GM21529 (cell line): Measurements from ENCODE around the gene GYPC.
"Not testable (repeated sequence)": the region's sequence is repeated elsewhere in the genome, so short reads cannot be mapped to it uniquely, and the experiment has no call there.

Experiments used
- ATAC-seq: cut with Tn5 transposase; IDR thresholded peaks from one replicate; pipeline ENCODE4 v1.9.1; 2021; ENCODE audit not compliant: unreplicated experiment

The GYPC gene

DNA sequence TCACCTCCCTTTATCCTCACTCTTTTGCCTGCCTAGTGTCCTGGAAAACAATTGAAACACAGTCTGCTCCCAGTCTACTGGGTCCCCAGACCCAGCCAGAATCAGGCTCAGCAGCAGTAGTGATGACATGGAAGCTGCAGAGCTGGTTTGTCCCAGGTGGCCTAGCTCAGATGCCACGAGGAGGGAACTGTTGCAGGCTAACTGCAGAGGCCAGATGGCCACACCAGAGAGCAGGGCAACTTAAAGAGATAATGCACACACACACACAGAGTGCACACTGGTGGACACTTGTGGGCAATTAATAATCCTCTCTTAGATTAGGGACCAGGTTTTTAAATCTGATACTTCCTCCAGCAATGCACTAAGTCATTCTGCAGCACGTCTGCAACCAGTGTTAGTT, 42.4 kb downstream of the GYPC start:
- no peak for ATAC-seq

DNA sequence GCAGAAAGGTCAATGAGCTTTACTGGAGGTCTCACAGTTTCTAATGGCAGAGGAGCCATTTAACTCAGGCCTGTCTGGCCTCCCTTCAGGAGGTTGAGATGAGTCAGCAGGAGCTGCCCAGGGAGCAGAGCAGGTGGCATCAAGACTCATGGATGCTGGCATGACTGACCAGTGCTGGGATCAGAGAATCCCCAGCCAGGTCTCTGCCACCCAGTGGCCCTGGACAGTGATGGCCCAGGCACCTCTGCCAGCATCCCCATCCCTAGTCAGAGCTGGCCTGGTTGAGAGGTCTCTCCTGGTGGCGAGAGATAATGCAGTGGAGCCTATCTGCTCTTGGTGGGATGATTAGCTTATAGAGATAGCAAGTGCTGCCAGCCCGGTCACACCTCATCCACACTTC, 43.1 kb downstream of the GYPC start:
- ATAC-seq: no peak

DNA sequence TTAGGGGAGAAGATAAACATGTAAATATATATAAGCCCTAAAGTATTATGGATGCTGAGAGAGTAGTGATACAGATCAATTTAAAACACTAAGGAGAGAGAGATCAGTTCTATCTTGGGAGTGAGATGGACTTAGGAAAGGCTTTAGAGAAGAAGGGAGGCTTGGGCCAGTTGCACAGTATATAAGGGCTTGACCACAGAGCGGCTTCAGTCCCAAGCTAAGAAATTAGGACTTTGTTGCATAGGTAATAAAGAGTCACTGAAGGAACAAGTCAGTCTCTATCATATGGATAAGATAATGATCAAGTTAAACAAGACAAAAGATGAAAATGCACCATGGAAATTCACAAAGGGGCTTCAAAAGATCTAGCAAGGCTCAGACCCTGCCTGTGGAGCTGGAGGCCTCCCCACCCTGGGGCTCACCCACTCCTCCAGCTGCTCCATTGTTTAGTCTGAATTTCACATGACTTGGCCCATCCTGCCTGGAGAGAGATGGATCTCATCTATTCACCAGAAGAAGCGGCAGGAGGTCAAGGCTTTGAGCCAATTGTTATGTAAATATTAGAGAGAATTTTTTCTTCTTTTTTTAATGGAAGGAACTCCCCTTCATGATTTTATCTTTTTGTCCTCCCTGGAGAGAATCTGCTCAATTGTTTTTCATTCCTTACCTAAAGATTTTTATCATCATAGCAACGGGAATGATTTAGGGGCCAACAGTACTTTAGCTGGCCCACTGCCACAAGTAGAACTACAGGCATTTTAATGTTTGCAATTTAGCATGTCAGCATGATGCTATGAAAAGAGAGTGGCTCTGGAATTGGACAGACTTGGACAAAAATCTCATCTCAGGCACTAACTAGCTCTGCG, 44.0 kb downstream of the GYPC start:
- ATAC-seq: no peak

DNA sequence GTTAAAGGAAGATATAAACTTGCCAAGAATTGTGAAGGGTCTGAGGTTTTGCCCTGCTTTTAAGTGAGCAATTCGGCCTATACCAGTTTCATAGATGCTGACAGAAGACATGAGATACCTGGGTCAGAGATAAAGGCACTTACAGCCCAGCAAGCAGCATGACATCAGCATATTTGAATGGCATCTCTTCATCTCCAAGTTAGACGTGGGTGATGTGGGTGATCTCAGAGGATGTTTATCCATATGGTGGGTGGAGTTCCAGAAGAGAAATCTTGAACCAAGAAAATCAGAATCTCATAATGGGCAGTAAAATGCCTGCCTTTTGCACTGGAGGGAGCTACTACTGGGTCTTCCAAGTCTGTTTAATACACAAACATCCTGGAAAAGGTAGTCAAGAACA, 44.7 kb downstream of the GYPC start:
- ATAC-seq: no peak

DNA sequence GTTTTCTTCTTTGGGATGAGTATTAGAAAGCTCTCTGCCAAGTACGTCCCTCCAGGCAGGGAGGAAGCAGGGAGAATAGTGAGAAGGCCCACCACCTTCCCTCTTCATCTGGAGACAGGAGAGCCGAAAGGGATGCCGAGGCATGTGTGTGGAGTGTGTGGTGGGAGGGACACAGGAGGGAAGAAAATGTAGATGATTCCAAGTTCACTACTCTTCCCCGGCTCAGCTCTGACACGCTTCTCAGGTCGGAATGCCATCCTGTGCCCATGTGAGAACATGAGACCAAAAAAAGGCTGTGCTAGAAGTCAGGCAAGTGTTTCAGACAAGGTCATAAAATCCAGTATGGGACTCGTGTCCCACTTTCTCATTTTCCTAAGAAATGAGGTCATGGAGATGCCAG, 47.4 kb downstream of the GYPC start:
- no peak for ATAC-seq

DNA sequence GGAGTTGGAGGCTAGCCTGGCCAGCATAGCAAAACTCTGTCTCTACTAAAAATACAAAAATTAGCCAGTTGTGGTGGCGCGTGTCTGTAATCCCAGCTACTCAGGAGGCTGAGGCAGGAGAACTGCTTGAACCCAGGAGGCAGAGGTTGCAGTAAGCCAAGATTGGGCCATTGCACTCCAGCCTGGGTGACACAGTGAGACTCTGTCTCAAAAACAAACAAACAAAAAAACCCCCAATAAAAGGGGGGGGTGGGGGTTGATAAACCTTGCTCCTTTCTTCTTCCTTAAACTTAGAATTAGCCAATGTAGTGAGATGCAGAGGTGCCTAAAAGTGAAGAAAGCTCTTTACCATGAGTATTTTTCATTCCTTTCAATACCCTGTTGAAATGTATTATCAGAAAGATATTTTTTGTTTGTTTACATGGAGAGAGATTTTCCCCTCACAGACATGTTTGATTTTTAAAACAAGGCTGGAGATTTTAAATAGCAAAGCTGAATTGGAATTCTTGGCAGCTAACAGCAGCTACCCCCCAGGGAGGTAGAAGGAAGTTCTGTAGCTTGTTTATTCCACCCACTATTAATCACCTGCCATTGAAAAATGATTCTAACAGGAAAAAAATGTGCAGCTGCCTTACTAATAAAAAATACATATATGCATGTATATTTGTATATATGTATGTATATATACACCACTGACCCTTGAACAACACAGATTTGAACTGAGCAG, 48.6 kb downstream of the GYPC start:
- ATAC-seq: no peak

DNA sequence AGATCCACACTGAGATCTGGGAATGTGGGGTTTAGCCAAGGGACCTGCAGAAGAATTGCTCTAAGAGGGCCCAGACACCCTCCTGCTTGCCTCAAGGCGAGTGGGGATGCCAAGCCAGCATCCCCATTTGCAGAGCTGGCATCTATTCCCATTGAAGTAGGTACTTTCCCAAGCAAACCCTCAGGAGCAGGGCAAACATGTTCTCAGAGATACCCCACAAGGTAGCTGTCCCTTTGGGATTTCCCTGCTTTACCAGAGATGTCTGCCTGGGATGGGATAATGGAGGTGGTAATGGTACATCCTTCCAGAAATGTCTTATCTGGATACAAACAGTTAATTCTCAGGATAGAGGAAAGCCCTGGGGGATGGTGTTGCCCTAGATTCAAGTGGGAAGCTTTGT, 51.2 kb downstream of the GYPC start:
- ATAC-seq: no peak

DNA sequence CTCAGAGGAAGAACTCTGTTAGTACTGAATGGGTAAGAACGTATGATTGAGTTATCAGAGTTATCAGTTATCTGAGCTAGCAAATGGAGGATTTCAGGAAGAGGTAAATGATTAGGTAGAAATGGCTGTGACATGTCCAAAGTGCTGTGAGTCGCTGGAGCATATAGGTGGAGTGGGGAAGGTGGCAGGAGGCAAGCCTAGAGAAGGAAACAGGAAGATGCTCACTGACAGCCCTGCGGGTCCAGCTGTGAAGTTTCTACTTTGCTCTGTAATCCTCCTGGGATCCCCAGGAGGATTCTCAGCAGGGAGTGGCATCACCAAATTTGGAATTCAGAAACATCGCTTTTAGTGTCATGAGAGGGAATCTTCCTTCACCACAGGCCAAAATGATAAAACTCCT, 52.0 kb downstream of the GYPC start:
- ATAC-seq: no peak

DNA sequence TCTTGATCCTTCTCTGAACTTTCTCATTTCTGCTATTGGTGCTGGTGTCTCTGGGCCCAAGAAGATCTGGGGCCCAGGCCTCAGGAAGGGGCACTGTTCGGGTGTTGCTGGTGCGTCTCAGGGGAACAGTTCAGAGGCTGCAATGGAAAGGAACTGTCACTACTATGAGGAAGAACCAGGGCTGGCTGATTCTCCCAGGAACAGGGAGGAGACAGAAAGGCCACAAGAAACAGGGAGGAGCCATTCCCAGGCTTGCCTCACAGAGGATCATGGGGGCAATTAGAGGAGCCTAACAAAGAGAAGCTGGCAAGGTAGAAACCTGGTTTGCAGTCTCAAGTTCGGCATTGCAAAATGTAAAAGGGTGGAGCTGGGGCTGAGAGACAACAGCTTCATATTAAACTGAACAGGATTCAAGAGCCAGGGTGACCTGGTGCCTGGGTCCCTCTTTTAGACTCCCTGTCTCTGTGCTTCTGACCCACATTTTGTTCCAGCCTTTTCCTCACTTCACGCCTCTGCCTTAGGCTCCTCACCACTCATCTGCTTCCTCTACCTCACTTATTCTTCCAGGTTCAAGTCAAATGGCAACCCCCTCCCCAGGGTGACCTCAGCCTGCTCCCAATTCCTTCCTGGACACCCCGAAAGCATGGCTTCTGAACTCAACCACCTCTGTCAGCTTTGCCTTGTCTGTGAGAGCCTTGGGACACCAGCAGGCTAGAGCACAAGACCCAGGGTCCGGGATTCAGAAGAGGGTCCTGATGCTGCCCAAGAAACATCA, 58.4 kb downstream of the GYPC start:
- no peak for ATAC-seq

DNA sequence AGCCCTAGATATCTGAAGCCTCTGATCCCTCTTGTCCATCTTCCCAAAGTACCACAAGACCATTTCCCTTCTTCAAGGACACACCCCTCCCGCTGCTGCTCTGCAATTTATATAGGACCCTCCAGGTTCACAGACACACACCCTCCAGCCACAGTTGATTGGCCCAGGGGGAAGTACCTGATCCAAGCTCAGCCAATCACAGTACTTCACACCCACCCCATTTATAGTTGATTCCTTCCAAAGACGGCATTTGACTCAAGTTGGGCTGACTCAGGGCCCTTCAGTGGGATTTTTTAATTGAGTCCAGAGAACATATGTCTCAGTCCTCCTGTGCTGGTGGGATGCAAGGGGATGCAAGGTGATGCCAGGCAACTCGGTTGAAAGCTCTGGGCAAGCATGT, 59.2 kb downstream of the GYPC start:
- no peak for ATAC-seq

DNA sequence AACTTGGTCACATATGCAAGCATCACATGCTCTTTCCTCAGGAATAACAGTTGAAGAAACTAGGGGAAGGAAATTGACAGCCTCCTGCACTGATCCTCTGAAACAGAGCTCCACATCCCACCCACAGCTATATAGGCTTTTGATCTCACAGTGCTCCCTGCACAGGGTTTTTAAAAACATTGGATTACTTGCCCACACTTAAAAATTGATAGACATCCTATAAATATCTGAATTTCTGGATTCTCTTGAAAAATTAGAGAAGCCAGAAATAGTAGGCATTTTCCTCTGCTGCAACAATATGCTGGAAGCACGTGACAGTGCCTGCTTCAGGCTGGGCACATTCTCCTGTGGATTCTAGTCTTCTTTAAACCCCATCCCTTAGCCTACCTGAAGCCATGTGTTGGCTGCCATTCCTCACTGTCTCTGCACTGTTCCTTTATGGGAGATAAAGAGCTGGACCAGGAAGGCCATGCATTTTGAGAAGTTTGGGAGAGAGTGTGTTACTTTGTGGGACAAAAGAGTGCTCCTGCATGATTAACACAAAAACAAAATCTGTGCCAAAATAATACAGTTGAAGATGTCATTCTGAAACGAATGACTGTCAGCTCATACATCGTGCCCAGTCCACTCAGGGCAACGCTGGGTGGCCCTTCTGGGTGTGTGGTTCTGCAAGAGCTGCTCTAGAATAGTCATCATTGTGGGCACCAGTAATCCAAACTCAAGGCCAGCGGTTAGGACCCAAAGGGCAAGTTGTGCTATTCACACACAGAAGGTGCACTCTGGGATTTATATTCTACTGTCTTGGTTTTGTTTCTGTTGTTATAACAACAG, 59.8 kb downstream of the GYPC start:
- ATAC-seq: no peak

DNA sequence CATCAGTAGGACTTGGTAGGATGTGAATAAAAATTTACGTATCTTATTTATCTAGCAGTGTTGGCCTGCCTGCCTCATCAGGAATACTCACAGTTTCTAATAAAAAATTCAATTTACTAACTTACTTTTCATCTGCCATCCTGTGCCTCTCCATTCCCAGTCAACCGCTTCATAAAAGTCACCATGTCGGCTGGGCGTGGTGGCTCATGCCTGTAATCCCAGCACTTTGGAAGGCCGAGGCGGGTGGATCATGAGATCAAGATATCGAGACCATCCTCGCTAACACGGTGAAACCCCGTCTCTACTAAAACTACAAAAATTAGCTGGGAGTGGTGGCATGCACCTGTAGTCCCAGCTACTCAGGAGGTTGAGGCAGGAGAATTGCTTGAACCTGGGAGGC, 61.3 kb downstream of the GYPC start:
- ATAC-seq: not testable (repeated sequence)

DNA sequence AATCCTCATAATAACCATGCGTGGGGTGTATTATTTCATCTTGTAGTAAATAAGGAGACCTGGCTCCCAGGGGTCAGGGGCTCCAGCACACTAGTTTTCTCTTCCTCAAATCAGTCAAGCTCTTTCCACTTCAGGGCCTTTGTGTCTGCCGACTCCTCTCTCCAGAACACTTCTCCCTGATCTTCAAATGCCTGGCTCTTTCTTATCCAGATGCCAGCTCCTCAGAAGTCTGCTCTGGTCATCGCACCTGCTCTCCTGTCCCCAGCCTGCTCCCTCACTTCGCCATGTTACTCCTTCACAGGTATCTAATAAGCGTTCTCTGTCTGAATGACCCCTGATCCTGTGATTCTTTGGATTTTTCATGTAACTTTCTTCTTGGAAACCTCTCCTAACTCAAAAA, 62.0 kb downstream of the GYPC start:
- ATAC-seq: no peak

DNA sequence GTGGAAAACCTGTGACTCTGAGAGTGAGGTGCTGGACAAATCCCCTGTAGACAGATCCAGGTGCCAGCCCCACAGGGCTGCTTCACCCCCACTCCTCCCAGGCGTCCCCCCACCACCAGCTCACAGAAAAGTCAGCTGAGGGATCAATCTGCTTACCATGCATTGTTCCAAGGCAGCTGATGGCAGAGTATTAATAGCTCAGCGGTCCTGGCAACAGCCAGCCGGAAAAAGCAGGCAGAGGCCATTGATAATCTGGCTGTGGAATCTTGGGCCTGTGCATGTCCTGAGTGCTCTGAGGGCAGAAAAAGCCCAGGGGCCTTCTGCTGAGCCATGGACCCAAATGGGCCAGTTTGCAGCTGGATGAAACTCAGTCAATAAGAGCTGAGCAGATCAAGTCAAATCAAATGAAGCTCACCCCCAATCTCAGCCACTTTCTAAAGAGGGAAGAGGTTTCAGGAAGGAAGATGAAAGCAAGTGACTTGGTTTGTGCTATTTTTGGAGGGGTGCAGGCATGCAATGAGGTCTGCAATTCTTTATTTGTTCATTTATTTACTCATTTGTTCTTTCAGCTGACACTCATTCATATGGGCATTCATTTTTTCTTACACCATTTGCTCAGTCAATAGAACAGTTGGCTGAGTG, 63.4 kb downstream of the GYPC start:
- ATAC-seq: no peak

DNA sequence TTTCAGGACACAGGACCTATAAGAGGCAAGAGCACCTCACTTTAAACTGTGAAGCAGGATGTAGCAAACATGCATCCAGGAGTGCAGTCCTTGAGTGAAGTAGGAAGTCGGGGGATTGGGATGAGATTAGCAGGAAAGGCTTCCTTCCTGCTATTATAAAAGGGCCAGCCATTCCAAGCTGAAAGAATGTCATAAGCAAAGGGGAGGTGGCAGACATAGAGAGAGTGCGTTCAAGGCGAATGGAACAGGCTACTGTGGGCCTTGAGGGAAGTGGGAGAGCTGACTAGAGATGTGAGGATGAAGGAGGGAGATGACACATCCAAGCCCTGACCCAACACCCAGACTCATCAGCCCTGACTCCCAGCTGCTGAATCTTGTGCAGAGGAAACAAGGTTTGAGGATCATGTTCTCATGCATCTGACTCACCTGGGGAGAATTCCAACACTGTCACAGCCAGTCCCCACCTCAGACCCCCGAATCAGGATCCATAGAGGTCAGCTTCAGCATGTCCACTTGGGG, 63.9 kb downstream of the GYPC start:
- ATAC-seq: no peak

DNA sequence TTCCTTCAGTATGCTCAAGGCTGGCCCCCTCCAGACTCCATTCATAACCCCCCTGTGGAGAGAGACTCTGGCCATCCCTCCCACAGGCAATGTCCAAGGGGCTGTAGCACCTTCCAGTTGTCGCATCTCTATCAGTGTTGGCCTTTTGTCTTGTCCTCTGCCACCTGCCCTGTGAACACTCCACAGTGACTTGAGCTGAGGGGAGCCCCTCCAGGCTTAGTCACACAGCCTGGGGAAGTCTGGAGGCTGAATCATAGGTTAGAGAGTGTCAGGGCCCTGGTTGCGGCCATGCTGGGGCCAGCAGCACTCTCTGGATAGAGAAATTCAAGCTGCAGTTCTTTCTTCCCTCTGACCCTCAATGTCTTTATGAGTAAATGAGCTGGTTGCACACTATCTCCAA, 64.7 kb downstream of the GYPC start:
- no peak for ATAC-seq

DNA sequence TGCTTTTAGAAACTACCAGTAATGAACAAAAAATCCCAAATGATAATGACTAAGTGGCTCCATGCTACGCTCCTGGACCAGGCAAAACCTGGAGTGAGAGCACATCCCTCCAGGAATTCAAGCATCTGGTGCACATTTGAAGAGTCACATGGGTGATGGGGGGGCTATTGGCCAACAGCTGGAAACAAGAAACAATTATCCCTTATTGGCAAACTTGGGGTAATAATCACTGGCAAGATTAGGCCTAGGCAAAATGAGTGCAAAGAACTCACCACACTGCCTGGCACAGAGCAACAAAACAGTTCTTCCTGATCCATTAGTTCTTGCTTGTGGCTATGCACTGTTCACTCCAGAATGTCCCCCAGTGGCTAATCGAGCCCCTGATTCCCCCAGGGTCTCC, 66.1 kb downstream of the GYPC start:
- no peak for ATAC-seq

DNA sequence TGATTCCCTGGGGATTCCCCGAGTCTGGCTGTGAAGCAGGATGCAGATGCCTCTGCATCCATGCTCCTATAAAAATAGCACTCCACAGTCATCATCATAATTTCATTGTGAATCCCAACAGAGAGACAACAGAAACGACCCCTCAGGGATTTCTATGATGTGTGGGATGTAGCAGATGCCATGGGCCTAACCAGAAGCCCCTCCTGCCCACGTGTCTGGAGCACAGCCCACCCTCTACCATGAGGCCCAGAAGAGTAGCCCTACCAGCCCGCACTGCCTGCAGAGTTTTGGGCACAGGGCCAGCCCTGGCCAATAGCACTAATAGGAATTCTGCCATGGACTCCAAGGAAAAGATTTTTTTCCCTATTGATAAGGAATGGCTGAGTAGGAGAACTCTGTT, 66.6 kb downstream of the GYPC start:
- no peak for ATAC-seq

DNA sequence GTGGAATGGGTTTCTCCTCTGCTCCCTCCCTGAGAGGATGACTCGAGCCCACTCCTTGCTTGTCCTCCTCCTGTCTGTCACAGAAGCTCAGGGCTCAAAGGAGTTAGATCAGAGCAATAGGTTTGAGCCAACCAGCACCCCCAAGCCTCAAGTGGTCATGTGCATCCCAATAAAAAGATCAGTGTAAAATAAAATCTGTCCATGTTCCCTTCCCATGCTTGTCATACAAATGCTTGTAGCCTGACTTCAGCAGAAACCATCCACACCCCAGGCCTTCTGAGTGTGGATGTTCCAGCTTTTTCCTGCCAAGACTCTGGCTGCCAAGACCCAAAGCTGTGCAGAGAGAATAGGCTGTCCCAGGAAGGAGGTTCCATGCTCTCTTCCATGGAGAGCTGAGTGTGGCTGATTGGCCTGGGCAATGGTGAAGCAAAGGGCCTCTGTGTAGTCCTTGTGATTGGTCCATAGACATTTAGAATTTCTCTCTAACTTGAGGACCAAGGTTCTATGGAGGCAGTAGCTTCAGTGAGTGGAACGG, 67.4 kb downstream of the GYPC start:
- no peak for ATAC-seq

DNA sequence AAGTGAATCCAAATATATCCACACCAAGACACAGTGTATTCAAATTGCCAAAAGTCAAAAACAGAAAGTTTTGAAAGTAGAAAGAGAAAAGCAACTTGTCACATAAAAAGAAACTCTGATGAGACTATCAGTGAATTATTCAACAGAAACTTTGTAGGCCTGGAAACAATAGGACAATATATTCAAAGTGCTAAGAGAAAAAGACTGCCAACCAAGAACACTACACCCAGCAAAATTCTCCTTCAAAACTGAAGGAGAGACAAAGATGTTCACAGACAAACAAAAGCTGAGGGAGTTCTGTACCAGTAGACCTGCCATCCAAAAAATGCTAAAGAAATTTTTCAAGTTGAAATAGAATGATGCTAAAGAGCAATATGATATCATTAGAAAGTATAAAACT, 69.6 kb downstream of the GYPC start:
- ATAC-seq: no peak
